ENCODE data around the gene STYXL2. TPM values are rescaled to one million over a fixed set of nuclear protein-coding genes. Genes with fewer than 3 reads are reported as not detected.

STYXL2 gene
- total RNA-seq, 1 donor from 2014 or later, result not detected

- ATAC-seq, result no peak
These were observed 42.9 kb downstream of the STYXL2 start for GRCh38 chr1:167136806-167137205.

GRCh38 chr1:167137332-167137781, 43.5 kb downstream of the STYXL2 start:
- no peak for ATAC-seq

- ATAC-seq, result no peak
These were observed 44.1 kb downstream of the STYXL2 start for GRCh38 chr1:167137793-167138510.

- no peak for ATAC-seq
These were observed 44.8 kb downstream of the STYXL2 start for GRCh38 chr1:167138703-167139102.

- ATAC-seq, result no peak
These were observed 48.1 kb downstream of the STYXL2 start for GRCh38 chr1:167141963-167142362.

Other genes with a start within 250 kb of the STYXL2 start
- 7.1 TPM for gene TADA1, start 217.8 kb upstream of the STYXL2 start, total RNA-seq
- 0.08 TPM for gene ILDR2, start 118.5 kb upstream of the STYXL2 start, total RNA-seq
- 0.24 TPM for gene MAEL, start 104.8 kb upstream of the STYXL2 start, total RNA-seq
- not detected for gene GPA33, start 3.7 kb upstream of the STYXL2 start, total RNA-seq
- gene POU2F1, start 126.8 kb downstream of the STYXL2 start, total RNA-seq, result 9.4 TPM

All from esophagus mucosa (tissue), 1 donor.